ENCODE data around the gene GRIN2A. TPM values are rescaled to one million over a fixed set of nuclear protein-coding genes. Genes with fewer than 3 reads are reported as not detected.

The GRIN2A gene
- total and polyA plus RNA-seq, 12 donors: 0.07 to 1.2 (median 0.32) TPM; not detected in 2

DNA sequence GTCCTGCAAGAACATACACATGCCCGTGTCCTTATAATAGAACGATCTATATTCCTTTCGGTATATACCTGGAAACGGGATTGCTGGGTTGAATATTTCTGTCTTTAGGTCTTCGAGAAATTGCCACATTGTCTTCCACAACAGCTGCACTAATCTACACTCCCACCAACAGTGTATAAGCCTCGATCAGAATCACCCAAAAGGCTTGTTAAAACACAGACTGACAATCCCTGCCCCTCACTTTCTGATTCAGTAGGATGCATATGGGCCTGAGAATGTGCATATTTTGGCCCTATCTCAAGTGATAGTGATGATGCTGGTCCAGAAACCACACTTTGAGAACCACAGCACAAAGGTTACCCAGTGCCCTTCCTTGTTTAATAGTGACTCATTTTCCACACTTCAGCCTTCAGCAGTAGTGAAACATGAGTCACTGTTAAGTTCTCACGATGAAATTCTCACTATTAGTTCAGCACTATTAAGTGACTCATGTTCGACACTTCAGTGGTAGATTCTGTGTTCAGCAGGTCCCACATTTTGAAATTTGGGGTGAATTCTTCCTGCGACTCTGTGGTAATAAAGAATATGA is 215.6 kb downstream of the GRIN2A start:
- H3K9me3 ChIP-seq (replicated peaks in 1 of 3): no peaks in the 10 kb centered on the region
- H3K36me3 ChIP-seq (replicated peaks in 1 of 2): no peaks in the 10 kb centered on the region
- H3K27me3 ChIP-seq: no peaks in the 10 kb centered on the region
- no peak for DNase-seq
- no peak overlapping the region for H3K27ac ChIP-seq
- 70 to 89% (median 82%) methylated on average over 9 of the region's 9 CpGs for WGBS, 4 donors
- no peak overlapping the region for H3K4me3 ChIP-seq
- no peaks in the 10 kb centered on the region for H3K4me1 ChIP-seq (replicated peaks in 1 of 2)
- intact Hi-C loops (cut with DNase I): no loop called here
- TF ChIP-seq POLR2A (IDR thresholded peaks at IDR 0.05): no peak
- TF ChIP-seq, protein P1, sequence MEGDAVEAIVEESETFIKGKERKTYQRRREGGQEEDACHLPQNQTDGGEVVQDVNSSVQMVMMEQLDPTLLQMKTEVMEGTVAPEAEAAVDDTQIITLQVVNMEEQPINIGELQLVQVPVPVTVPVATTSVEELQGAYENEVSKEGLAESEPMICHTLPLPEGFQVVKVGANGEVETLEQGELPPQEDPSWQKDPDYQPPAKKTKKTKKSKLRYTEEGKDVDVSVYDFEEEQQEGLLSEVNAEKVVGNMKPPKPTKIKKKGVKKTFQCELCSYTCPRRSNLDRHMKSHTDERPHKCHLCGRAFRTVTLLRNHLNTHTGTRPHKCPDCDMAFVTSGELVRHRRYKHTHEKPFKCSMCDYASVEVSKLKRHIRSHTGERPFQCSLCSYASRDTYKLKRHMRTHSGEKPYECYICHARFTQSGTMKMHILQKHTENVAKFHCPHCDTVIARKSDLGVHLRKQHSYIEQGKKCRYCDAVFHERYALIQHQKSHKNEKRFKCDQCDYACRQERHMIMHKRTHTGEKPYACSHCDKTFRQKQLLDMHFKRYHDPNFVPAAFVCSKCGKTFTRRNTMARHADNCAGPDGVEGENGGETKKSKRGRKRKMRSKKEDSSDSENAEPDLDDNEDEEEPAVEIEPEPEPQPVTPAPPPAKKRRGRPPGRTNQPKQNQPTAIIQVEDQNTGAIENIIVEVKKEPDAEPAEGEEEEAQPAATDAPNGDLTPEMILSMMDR (IDR thresholded peaks at IDR 0.05): no peak

DNA sequence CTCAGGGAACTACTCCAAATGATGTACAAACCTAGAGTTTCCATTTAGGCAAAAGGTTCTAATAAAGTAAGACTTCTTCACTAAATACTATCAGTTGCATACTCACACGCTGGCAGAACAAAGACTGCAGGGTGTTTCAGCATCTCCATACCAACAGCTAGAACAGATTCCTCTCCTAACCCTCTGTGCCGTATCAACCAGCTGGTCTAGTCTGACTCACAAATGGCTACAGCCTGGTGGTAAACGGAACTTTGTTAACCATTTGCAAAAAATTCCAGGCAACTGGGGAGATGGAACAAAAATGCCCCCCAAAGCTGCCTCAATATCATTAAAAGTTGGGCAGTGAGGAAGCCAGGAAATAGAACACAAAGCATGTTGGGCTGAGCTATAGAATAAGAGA is 217.1 kb downstream of the GRIN2A start:
- H3K4me1 ChIP-seq (replicated peaks in 1 of 2): no peaks in the 10 kb centered on the region
- no peaks in the 10 kb centered on the region for H3K36me3 ChIP-seq (replicated peaks in 1 of 2)
- 50 to 61% (median 54%) methylated on average over 3 of the region's 3 CpGs for WGBS, 4 donors
- no peaks in the 10 kb centered on the region for H3K9me3 ChIP-seq (replicated peaks in 1 of 3)
- no peaks in the 10 kb centered on the region for H3K27me3 ChIP-seq
- no peak for DNase-seq
- no peak for TF ChIP-seq POLR2A (IDR thresholded peaks at IDR 0.05)
- TF ChIP-seq, protein P1 (IDR thresholded peaks at IDR 0.05): no peak
- intact Hi-C loops (cut with DNase I): no loop called here
- H3K4me3 ChIP-seq: no peak overlapping the region
- H3K27ac ChIP-seq: no peak overlapping the region

DNA sequence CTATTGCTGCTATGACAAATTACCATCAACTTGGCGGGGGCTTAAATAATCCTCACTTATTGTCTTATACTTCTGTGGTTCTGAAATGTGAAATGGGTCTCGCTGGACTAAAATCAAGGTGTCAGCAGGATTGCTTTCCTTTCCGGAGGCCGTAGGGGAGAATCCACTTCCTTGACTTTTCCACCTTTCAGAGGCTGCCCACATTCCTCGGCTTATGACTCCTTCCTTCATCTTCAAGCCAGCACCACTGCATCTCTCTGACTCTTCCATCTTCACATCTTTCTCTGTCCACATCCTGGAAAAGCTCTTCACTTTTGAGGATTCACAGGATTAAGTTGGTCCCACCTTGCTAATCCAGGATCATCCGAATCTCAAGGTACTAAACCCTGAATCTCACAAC is 217.8 kb downstream of the GRIN2A start:
- no peaks in the 10 kb centered on the region for H3K9me3 ChIP-seq (replicated peaks in 1 of 3)
- no peaks in the 10 kb centered on the region for H3K27me3 ChIP-seq
- H3K4me3 ChIP-seq: no peak overlapping the region
- WGBS, 4 donors: 77 to 79% (median 78%) methylated on average over 6 of the region's 6 CpGs
- no peaks in the 10 kb centered on the region for H3K4me1 ChIP-seq (replicated peaks in 1 of 2)
- intact Hi-C loops (cut with DNase I): no loop called here
- no peaks in the 10 kb centered on the region for H3K36me3 ChIP-seq (replicated peaks in 1 of 2)
- H3K27ac ChIP-seq: no peak overlapping the region
- no peak for DNase-seq
- TF ChIP-seq, protein P1 (IDR thresholded peaks at IDR 0.05): no peak

DNA sequence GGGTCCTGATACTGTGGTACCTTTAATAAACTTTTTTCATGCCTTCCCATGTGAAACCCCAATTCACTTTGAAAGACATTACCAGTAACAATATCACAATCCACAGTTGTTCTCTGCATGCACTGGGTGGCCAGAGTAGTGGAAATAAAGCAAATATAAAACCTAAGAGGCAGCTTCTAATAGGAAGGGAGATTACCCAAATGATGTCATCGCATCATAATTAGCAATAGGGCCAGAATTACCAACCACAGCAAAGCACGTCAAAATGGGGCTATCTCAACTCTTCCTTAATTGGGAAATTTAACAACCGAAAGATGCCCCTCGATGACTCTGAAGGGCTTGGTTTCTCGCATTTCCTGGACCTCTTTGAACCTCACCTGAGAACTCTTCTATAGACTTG is 224.8 kb downstream of the GRIN2A start:
- H3K4me3 ChIP-seq: no peak overlapping the region
- H3K27me3 ChIP-seq: no peaks in the 10 kb centered on the region
- 72 to 87% (median 81%) methylated on average over 5 of the region's 5 CpGs for WGBS, 4 donors
- TF ChIP-seq, protein P1 (IDR thresholded peaks at IDR 0.05): no peak
- TF ChIP-seq POLR2A (IDR thresholded peaks at IDR 0.05): no peak
- no peaks in the 10 kb centered on the region for H3K4me1 ChIP-seq (replicated peaks in 1 of 2)
- no peaks in the 10 kb centered on the region for H3K9me3 ChIP-seq (replicated peaks in 1 of 3)
- DNase-seq: no peak
- no peaks in the 10 kb centered on the region for H3K36me3 ChIP-seq (replicated peaks in 1 of 2)
- intact Hi-C loops (cut with DNase I): no loop called here
- H3K27ac ChIP-seq: no peak overlapping the region

All from adrenal gland (tissue), 12 donors.